Heart left ventricle (tissue), 13 donors: ENCODE results near the gene DIDO1.

Experiments used
- CTCF ChIP-seq, 12 donors: fragments of 200-600 bp; sonication (generic) in 4 of 12; IDR thresholded peaks; one replicate each; pipeline versions ENCODE4 v1.5.0 to v1.8.0; 2018 to 2022; ENCODE audit warnings: antibody characterized with exemption in 12 of 12, mild to moderate bottlenecking in 5 of 12
- POLR2A ChIP-seq, 2 donors: fragments of 450-650 bp; IDR thresholded peaks; one replicate each; pipeline ENCODE4 v1.6.1; 2017; ENCODE audit warnings: antibody characterized with exemption in 2 of 2, mild to moderate bottlenecking in 2 of 2, moderate library complexity in 2 of 2
- donor health status: ischemic (EF 13 %, LVEDD 7.1; RV severe dilation, severe dysfunction).
- donor health status: DM: no; HTN: yes; CAD: no.
- donor health status: DM: no; HTN: no; CAD: no.
- donor health status: ischemic (EF 25% LVEDD 6.9; RV normal size, moderate dysfunction).
- donor health status: ischemic (EF 25% LVEDD 5.7; RV mildly dilated, moderate dysfunction).
- donor health status: ischemic (EF 35%, LVEDD 5.7; RV mildly dilated, moderate dysfunction).
- donor health status: nonischemic (EF 11% LVEDD 7.7; RV severe dilation, severe dysfunction).
- donor health status: DM: yes; HTN: yes; CAD: no.
- donor health status: PGD.
- donor health status: ischemic (EF 29% LVEDD 5.4; RV normal size, mild dysfunction).
- donor health status: nonischemic (EF 23%, LVEDD 6.1; RV moderate dilation, normal function).

- TF ChIP-seq POLR2A (IDR thresholded peaks at IDR 0.05) (no peak), CTCF (IDR thresholded peaks at IDR 0.05) (no peak)
These were observed 46.0 kb downstream of the DIDO1 start for GRCh38 chr20:62880147-62880934.
